NB4 (cell line): ENCODE measurements around the gene EXOC6B.

Experiments used
- DNase-seq: peaks from one replicate; pipeline ENCODE4 v3.0.0; 2010; ENCODE audit warnings: low read depth
- H3K4me3 ChIP-seq: one replicate; pipeline ENCODE4 v1.5.1; 2011; ENCODE audit warnings: mild to moderate bottlenecking, low read depth, low read length, moderate library complexity
- CTCF ChIP-seq: IDR thresholded peaks from one replicate; pipeline ENCODE4 v1.5.1; 2012; ENCODE audit warnings: low read depth, low read length
- MYC ChIP-seq: IDR thresholded peaks from 2 replicates; pipeline ENCODE4 v1.6.1; 2011; ENCODE audit warnings: low read depth, low read length
- POLR2A ChIP-seq: IDR thresholded peaks from 2 replicates; pipeline ENCODE4 v1.6.1; 2011; ENCODE audit warnings: mild to moderate bottlenecking; ENCODE audit not compliant: insufficient read length; ENCODE audit errors: extremely low read depth
- TF ChIP-seq, protein P1 (sequence below): IDR thresholded peaks from 2 replicates; pipeline ENCODE4 v1.6.1; 2011; ENCODE audit warnings: low read depth, low read length

The EXOC6B gene

DNA sequence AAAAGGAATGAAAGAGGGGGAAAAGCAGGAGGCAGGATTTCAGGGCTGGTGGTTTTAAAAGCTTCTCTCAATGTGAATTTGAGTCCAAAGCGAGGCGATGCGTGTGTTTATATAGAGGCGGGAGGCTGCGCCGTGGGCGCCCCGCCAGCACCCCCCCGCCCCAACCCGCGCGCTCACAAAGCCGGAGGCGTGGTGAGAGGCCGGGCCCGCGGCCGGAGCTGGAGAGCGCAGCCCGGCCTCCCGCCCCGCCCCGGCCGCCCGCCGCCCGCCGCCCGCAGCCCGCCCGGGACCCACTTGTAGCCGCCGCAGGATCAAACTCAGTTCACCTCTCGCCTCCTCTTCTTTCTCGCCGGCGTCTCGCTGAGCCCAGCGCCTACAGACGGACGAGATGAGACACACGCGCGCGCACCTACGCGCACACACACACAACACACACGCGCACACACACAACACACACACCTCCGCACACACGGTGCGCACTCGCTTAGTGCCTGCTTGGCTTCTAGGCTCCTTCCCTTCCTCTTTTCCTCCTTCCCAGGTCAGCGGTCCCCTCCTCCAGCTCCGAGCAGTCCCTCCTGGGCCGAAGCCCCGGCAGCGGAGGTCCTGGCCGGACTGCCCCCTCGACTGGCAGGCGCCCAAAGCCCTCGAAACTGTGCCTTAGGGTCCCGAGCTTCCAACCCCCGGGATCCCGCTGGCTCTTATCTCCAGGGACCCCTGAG is 676.8 kb downstream of the EXOC6B start:
- H3K4me3 ChIP-seq: peak overlapping the region; percentile 52
- TF ChIP-seq, protein P1, sequence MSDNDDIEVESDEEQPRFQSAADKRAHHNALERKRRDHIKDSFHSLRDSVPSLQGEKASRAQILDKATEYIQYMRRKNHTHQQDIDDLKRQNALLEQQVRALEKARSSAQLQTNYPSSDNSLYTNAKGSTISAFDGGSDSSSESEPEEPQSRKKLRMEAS: no peak
- TF ChIP-seq POLR2A: no peak
- peak; percentile 63 for DNase-seq

DNA sequence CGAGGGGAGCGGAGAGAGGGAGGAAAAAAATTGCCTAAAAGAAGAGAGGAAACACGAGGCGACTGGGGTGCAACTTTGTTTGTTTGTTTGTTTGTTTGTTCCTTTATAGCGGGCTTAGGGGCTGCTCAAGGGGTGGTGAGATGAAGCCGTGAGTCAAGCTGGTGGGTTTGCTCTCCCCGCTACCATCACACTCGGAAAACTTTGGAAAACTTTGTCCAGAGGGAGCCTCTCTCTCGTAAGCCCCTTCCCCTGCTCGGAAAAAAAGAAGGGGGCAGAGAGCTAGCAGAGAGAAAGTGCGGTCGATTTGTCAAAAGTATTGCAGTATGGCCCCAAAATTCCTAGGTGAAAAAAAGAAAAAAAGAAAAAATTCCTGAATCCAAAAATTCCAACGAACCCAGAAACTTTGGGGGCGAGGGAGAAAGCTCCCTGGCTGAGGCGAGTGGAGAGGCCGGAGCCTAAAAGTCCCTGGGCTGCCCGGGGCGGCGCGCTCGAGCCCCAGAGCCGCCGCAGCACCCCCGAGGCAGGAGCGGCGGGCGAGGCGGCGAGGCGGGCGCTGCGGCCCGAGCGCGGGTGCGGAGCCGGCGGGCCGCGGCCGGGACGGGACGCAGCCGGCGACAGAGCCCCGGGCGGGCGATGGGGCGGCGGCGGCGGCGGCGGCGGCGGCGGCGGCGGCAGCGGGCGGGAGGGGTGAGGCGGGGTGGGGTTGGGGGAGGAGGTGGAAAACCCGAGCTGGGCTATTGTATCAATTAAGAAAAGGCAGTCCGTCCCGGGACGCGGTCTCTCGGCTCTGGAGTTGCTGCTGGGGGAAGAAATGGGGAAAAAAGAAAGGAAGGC is 677.6 kb downstream of the EXOC6B start:
- DNase-seq: peak; percentile 38
- TF ChIP-seq MYC: no peak
- TF ChIP-seq, protein P1: no peak
- TF ChIP-seq CTCF: no peak
- no peak for TF ChIP-seq POLR2A
- H3K4me3 ChIP-seq: peak overlapping the region; percentile 52

GRCh38 chr2:72147303-72147971 is 678.4 kb downstream of the EXOC6B start, which contains the start of gene CYP26B1:
Gene CYP26B1 (minus strand): TSS chr2:72147862. CDS start chr2:72147834, 28 bp downstream.
- TF ChIP-seq, protein P1: no peak
- TF ChIP-seq POLR2A: no peak
- no peak for TF ChIP-seq CTCF
- peak within 1 kb of the TSS; percentile 52 for H3K4me3 ChIP-seq
- no peak for DNase-seq

GRCh38 chr2:72146347-72147302 is 679.2 kb downstream of the EXOC6B start:
- TF ChIP-seq CTCF (no peak), POLR2A (no peak), MYC (no peak)
- TF ChIP-seq, protein P1: no peak
- DNase-seq: no peak

DNA sequence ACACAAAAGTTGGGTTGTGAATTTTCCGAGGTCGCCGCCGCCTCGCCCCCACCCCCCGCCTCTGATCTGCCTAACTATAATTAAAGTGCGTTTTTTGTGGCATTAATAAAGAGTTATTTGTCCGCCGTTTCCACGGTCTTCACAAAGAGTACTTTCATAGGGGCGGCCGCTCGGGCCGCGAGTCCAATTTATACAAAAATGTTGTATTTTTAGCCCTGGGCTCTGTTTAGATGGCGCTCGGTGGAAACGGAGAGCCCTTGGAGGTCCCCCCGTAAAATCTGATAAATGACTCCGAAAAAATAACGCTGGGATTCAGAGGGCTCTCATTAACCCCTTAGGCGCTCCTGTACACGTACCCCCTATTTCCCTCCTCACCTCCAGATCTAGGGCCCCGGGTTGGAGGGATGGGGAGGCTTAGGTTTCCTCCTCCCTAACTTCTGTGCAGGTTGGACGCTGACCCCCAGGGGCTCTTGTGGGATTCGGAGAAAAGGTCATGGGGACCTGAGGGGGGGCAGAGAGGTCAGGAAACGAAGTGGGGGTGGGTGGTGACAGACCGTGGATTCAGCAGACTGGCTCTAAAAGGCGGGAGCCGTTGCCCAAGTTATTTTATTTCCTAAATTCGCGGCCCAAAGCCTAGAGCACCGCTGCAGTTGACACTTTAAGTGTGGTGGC is 680.0 kb downstream of the EXOC6B start:
- no peak for DNase-seq
- no peak overlapping the region for H3K4me3 ChIP-seq
- TF ChIP-seq, protein P1: no peak
- TF ChIP-seq CTCF (no peak), POLR2A (no peak), MYC (no peak)

More at GRCh38 chr2:72146347-72147302, 679.2 kb downstream of the EXOC6B start:
- no peak overlapping the region for H3K4me3 ChIP-seq
